ENCODE results near the gene SLC25A20. TPM values are rescaled to one million over a fixed set of nuclear protein-coding genes. Genes with fewer than 3 reads are reported as not detected.
A peak's percentile ranks its signal among the peaks of the same experiment; 100 is the strongest.
"Not testable (repeated sequence)": the region's sequence is repeated elsewhere in the genome, so short reads cannot be mapped to it uniquely, and the experiment has no call there.

Gene SLC25A20
- total RNA-seq, 1 donor from 2014 or later = 124 TPM

DNA sequence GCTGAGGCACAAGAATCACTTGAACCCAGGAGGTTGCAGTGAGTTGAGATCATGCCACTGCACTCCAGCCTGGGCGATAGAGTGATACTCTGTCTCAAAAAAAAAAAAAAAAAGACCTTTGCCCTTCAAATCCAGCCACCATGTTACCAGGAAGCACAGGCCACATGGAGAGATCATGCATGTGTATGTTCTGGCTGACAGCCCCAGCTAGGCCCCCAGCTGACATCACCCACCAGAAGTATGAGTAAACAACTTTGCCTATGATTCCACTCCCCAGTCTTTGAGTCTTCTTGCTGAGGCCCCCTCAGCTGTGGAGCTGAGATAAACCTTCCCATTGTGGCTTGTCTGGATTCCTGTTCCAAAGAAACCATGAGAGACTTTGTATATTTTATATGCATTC is 16.6 kb upstream of the SLC25A20 start:
- no peak for DNase-seq
- ATAC-seq = no peak
- intact Hi-C loops (cut with micrococcal nuclease) = no loop called here

GRCh38 chr3:48907026-48907425 is 8.3 kb upstream of the SLC25A20 start:
- ATAC-seq; DNase-seq; intact Hi-C loops (cut with micrococcal nuclease): not testable (repeated sequence)

GRCh38 chr3:48899273-48899672 is 591 bp upstream of the SLC25A20 start:
- DNase-seq = no peak
- intact Hi-C loops (cut with micrococcal nuclease) = no loop called here
- no peak for ATAC-seq

DNA sequence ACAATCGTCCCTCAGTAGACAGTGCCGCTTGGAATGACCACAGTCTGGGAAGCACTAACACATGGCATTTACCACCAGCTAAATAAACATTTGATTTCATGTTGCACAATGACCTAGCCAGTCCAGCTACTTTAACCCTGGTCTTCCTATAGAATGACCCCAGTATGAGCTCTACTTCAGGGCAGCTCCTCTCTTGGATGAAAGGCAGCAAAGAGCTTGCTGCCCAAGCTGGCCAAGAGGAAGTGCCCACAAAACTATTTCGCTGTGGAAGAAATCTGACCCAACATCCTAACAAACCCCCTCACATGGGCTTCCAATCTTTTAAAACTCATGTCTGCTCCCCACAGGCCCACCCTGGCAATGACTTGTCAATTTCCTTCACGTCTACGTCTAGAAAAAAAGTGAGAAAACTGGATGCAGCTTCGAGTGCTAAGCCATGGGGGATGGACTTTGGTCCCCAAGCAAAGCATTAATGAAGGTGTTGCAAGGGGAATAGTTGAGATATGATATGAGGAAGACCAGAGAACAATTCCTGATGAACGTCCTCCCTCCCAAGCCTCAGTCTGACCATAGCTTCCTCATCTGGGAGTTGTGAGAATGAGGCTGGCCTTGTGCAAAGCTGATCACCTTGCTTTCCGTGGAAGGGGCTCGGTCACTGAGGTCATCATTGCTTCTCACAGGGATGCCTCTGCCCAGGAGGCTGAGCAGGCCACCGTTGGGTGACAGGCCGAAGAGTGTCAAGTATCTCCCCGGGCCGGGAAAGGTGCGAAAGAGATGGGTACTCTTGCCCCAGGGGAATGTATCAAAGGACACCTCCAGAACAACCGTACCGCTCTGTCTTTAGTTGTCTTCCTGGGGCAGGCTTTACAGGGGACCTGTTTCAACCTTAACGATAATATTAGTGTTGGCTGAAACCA is 964 bp downstream of the SLC25A20 start:
- no peak for DNase-seq
- intact Hi-C loops (cut with micrococcal nuclease) = no loop called here
- ATAC-seq = peak; percentile 17

- ATAC-seq (no peak), DNase-seq (no peak)
- intact Hi-C loops (cut with micrococcal nuclease) = no loop called here
These were observed 1.7 kb downstream of the SLC25A20 start for GRCh38 chr3:48896936-48897335.

GRCh38 chr3:48894516-48894915 is 4.2 kb downstream of the SLC25A20 start:
- intact Hi-C loops (cut with micrococcal nuclease) = no loop called here
- no peak for DNase-seq
- no peak for ATAC-seq

DNA sequence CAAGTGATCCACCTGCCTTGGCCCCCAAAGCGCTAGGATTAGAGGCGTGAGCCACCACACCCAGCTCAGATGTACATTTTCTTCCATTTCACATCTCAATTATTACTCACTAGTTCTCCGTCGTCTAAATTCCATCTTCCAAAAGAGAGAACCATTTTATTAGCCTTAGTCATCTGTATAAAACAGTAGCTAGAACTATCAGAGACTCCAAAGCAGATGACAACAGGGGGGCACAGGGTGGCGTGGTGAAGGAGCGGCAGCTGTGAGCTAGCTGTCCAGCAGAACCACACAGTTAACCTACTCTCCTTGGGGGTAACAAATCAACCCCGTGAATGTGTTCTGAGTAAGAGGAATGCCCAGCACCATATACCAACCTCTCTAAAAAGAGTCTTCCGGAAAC is 7.1 kb downstream of the SLC25A20 start:
- ATAC-seq (no peak), DNase-seq (no peak)
- intact Hi-C loops (cut with micrococcal nuclease) = no loop called here

- ATAC-seq (no peak), DNase-seq (no peak)
- intact Hi-C loops (cut with micrococcal nuclease) = no loop called here
These were observed 12.9 kb downstream of the SLC25A20 start for GRCh38 chr3:48885753-48886152.

- ATAC-seq (peak; percentile 81), DNase-seq (peak; percentile 39)
These were observed 17.0 kb downstream of the SLC25A20 start for GRCh38 chr3:48881652-48882114.

DNA sequence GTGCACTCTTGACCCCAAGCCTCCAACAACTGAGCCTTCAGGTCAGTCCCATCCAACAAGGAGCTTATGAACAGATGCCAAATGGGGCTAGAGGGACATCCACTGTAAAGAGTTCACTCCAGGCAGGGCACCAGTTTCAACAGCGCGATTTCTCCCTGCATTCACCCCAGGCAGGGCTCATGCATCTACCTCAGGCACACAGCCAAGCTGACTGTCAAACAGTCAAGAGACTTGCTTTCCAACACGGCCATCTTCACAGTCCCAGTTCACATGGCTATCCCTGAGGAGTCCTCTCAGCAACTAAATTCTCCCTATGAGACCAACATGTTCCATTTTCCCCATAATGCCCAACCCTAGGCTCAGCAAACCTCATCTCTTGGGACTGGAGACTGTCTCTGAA is 17.7 kb downstream of the SLC25A20 start:
- DNase-seq = peak; percentile 34
- ATAC-seq = peak; percentile 71
- intact Hi-C loops (cut with micrococcal nuclease) = no loop called here

More at GRCh38 chr3:48881652-48882114, 17.0 kb downstream of the SLC25A20 start:
- intact Hi-C loops (cut with micrococcal nuclease) = no loop called here

- intact Hi-C loops (cut with micrococcal nuclease) = no loop called here
- ATAC-seq = no peak
- no peak for DNase-seq
These were observed 18.7 kb downstream of the SLC25A20 start for GRCh38 chr3:48879994-48880377.

GRCh38 chr3:48879307-48879993 is 19.2 kb downstream of the SLC25A20 start:
- intact Hi-C loops (cut with micrococcal nuclease) = no loop called here
- DNase-seq = no peak
- ATAC-seq = no peak

DNA sequence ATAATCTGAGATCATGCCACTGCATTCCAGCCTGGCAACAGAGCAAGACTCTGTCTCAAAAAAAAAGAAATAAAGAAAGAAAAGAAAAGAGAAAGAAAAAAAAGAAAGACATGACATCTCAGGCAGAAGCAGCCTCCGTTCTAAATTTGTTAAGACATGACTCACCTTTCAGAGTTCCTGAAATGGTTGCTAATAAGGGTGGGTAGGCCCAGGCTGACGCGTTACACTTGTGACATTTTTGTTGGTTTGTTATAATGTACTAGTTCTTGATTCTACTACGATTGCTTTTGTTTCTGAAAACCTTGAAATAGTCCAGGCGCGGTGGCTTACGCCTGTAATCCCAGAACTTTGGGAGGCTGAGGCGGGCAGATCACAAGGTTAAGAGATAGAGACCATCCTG is 21.0 kb downstream of the SLC25A20 start:
- intact Hi-C loops (cut with micrococcal nuclease) = no loop called here
- no peak for ATAC-seq
- no peak for DNase-seq

GRCh38 chr3:48863122-48863521 is 35.6 kb downstream of the SLC25A20 start:
- DNase-seq (no peak), ATAC-seq (no peak)
- intact Hi-C loops (cut with micrococcal nuclease) = no loop called here

- intact Hi-C loops (cut with micrococcal nuclease) = no loop called here
- ATAC-seq (no peak), DNase-seq (no peak)
These were observed 39.5 kb downstream of the SLC25A20 start for GRCh38 chr3:48859206-48859605.

GRCh38 chr3:48858709-48859108 is 40.0 kb downstream of the SLC25A20 start:
- DNase-seq (no peak), ATAC-seq (no peak)
- intact Hi-C loops (cut with micrococcal nuclease) = no loop called here

GRCh38 chr3:48857641-48858040 is 41.0 kb downstream of the SLC25A20 start:
- DNase-seq (no peak), ATAC-seq (no peak)
- intact Hi-C loops (cut with micrococcal nuclease) = no loop called here

DNA sequence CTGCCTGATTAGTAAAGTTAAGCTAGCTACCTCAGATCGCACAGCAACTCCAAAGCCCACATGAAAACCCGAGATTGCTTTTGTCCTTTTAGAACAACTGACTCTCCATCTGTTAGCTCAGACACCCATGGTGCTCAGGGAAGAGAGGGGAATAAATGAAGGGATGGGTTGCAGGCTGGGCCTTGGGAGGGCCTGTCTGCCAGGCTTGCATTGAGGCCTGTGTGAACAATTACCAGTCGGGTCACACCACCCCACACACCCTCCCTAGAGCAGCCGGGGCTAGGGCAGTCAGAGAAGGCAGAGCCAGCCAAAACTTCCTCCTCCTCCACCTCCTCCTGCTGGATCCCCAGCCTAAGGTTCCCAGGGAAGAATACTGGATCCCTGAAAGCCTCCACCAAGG is 42.2 kb downstream of the SLC25A20 start:
- intact Hi-C loops (cut with micrococcal nuclease) = no loop called here
- DNase-seq (no peak), ATAC-seq (no peak)

- DNase-seq (no peak), ATAC-seq (no peak)
- intact Hi-C loops (cut with micrococcal nuclease) = no loop called here
These were observed 42.8 kb downstream of the SLC25A20 start for GRCh38 chr3:48855681-48856447.

GRCh38 chr3:48852151-48852550 is 46.5 kb downstream of the SLC25A20 start:
- intact Hi-C loops (cut with micrococcal nuclease) = no loop called here
- ATAC-seq = no peak
- DNase-seq = no peak
